ENCODE data around the gene EFCAB12.

DNA sequence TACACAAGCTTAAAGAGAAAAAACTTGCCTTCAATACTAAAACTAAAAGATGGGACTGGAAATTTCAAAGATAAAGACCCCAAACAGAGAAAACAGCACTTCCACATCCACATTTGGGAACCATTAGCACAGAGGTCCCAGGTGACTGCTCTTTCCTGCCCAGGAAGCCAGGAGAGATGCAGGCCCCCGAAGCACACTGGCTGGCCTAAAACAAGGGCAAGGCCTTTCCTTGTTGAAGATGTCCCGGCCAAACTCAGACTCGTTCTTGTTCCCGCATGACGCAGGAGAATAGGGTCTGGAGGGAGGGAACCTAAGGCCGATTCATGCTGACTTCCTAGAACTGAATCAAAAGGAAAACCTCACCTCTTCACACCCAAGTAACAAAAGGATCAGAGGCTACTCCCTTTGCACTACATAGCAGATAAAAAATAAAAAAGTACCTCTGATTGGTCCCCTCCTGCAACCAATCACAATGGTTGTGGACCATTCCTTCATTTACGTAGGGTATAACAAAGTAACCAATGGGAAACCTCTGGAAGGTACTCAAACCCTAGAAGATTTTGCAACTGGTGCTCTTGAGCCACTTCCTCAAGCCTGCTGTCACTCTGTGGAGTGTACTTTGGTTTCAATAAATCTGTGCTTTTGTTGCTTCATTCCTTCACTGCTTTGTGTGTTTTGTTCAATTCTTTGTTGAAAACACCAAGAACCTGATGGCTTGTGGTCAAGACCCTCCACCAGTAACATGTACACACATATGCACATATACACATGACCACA lies 48.7 kb downstream of the EFCAB12 start:
- TF ChIP-seq KAT2A (conservative IDR thresholded peaks at IDR 0.05; ENCODE audit: control insufficient read depth, low read depth, low read length) (no peak), SPI1 (IDR thresholded peaks at IDR 0.05; ENCODE audit: borderline replicate concordance, insufficient read depth, low read depth, low read length) (no peak), EGR1 (IDR thresholded peaks at IDR 0.05; ENCODE audit: borderline replicate concordance in 1 of 2, low read depth in 2 of 2, low read length in 2 of 2) (no peak), CREB1 (IDR thresholded peaks at IDR 0.05; ENCODE audit: low read depth) (no peak), PAX5 (IDR thresholded peaks at IDR 0.05; ENCODE audit: borderline replicate concordance, low read depth, low read length) (no peak), RAD21 (IDR thresholded peaks at IDR 0.05; ENCODE audit: insufficient read depth, low read depth, low read length) (no peak), GABPA (IDR thresholded peaks at IDR 0.05; ENCODE audit: low read depth) (no peak), POLR2AphosphoS5 (IDR thresholded peaks at IDR 0.05; ENCODE audit: low read length) (no peak), ZZZ3 (IDR thresholded peaks at IDR 0.05; ENCODE audit: control insufficient read depth, insufficient read length, low read depth) (no peak)
- TF ChIP-seq, protein P1, sequence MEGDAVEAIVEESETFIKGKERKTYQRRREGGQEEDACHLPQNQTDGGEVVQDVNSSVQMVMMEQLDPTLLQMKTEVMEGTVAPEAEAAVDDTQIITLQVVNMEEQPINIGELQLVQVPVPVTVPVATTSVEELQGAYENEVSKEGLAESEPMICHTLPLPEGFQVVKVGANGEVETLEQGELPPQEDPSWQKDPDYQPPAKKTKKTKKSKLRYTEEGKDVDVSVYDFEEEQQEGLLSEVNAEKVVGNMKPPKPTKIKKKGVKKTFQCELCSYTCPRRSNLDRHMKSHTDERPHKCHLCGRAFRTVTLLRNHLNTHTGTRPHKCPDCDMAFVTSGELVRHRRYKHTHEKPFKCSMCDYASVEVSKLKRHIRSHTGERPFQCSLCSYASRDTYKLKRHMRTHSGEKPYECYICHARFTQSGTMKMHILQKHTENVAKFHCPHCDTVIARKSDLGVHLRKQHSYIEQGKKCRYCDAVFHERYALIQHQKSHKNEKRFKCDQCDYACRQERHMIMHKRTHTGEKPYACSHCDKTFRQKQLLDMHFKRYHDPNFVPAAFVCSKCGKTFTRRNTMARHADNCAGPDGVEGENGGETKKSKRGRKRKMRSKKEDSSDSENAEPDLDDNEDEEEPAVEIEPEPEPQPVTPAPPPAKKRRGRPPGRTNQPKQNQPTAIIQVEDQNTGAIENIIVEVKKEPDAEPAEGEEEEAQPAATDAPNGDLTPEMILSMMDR (IDR thresholded peaks at IDR 0.05 in 2 of 3, conservative IDR thresholded peaks at IDR 0.05 in 1 of 3; ENCODE audit: control insufficient read depth in 2 of 3, extremely low read depth in 1 of 3, insufficient read depth in 1 of 3, low read depth in 3 of 3, low read length in 3 of 3) = no peak
- TF ChIP-seq, protein P2, sequence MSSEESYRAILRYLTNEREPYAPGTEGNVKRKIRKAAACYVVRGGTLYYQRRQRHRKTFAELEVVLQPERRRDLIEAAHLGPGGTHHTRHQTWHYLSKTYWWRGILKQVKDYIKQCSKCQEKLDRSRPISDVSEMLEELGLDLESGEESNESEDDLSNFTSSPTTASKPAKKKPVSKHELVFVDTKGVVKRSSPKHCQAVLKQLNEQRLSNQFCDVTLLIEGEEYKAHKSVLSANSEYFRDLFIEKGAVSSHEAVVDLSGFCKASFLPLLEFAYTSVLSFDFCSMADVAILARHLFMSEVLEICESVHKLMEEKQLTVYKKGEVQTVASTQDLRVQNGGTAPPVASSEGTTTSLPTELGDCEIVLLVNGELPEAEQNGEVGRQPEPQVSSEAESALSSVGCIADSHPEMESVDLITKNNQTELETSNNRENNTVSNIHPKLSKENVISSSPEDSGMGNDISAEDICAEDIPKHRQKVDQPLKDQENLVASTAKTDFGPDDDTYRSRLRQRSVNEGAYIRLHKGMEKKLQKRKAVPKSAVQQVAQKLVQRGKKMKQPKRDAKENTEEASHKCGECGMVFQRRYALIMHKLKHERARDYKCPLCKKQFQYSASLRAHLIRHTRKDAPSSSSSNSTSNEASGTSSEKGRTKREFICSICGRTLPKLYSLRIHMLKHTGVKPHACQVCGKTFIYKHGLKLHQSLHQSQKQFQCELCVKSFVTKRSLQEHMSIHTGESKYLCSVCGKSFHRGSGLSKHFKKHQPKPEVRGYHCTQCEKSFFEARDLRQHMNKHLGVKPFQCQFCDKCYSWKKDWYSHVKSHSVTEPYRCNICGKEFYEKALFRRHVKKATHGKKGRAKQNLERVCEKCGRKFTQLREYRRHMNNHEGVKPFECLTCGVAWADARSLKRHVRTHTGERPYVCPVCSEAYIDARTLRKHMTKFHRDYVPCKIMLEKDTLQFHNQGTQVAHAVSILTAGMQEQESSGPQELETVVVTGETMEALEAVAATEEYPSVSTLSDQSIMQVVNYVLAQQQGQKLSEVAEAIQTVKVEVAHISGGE (CRISPR knock-in tag; IDR thresholded peaks at IDR 0.05) = no peak
- TF ChIP-seq, protein P3, sequence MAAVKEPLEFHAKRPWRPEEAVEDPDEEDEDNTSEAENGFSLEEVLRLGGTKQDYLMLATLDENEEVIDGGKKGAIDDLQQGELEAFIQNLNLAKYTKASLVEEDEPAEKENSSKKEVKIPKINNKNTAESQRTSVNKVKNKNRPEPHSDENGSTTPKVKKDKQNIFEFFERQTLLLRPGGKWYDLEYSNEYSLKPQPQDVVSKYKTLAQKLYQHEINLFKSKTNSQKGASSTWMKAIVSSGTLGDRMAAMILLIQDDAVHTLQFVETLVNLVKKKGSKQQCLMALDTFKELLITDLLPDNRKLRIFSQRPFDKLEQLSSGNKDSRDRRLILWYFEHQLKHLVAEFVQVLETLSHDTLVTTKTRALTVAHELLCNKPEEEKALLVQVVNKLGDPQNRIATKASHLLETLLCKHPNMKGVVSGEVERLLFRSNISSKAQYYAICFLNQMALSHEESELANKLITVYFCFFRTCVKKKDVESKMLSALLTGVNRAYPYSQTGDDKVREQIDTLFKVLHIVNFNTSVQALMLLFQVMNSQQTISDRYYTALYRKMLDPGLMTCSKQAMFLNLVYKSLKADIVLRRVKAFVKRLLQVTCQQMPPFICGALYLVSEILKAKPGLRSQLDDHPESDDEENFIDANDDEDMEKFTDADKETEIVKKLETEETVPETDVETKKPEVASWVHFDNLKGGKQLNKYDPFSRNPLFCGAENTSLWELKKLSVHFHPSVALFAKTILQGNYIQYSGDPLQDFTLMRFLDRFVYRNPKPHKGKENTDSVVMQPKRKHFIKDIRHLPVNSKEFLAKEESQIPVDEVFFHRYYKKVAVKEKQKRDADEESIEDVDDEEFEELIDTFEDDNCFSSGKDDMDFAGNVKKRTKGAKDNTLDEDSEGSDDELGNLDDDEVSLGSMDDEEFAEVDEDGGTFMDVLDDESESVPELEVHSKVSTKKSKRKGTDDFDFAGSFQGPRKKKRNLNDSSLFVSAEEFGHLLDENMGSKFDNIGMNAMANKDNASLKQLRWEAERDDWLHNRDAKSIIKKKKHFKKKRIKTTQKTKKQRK (IDR thresholded peaks at IDR 0.05; ENCODE audit: low read depth, low read length) = no peak
- TF ChIP-seq, protein P4, sequence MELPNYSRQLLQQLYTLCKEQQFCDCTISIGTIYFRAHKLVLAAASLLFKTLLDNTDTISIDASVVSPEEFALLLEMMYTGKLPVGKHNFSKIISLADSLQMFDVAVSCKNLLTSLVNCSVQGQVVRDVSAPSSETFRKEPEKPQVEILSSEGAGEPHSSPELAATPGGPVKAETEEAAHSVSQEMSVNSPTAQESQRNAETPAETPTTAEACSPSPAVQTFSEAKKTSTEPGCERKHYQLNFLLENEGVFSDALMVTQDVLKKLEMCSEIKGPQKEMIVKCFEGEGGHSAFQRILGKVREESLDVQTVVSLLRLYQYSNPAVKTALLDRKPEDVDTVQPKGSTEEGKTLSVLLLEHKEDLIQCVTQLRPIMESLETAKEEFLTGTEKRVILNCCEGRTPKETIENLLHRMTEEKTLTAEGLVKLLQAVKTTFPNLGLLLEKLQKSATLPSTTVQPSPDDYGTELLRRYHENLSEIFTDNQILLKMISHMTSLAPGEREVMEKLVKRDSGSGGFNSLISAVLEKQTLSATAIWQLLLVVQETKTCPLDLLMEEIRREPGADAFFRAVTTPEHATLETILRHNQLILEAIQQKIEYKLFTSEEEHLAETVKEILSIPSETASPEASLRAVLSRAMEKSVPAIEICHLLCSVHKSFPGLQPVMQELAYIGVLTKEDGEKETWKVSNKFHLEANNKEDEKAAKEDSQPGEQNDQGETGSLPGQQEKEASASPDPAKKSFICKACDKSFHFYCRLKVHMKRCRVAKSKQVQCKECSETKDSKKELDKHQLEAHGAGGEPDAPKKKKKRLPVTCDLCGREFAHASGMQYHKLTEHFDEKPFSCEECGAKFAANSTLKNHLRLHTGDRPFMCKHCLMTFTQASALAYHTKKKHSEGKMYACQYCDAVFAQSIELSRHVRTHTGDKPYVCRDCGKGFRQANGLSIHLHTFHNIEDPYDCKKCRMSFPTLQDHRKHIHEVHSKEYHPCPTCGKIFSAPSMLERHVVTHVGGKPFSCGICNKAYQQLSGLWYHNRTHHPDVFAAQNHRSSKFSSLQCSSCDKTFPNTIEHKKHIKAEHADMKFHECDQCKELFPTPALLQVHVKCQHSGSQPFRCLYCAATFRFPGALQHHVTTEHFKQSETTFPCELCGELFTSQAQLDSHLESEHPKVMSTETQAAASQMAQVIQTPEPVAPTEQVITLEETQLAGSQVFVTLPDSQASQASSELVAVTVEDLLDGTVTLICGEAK (IDR thresholded peaks at IDR 0.05; ENCODE audit: borderline replicate concordance) = no peak

Measured in GM12878 (cell line).